Measurements from ENCODE around the gene FNDC11. TPM values are rescaled to one million over a fixed set of nuclear protein-coding genes. Genes with fewer than 3 reads are reported as not detected.
"Not testable (repeated sequence)": the region's sequence is repeated elsewhere in the genome, so short reads cannot be mapped to it uniquely, and the experiment has no call there.

Gene FNDC11
- total RNA-seq, 1 experiment from 2014 or later: 0.46 TPM

- DNase-seq (ENCODE audit: low read depth): peak; percentile 75
Observed at GRCh38 chr20:63553251-63553932, 567 bp upstream of the FNDC11 start.

DNA sequence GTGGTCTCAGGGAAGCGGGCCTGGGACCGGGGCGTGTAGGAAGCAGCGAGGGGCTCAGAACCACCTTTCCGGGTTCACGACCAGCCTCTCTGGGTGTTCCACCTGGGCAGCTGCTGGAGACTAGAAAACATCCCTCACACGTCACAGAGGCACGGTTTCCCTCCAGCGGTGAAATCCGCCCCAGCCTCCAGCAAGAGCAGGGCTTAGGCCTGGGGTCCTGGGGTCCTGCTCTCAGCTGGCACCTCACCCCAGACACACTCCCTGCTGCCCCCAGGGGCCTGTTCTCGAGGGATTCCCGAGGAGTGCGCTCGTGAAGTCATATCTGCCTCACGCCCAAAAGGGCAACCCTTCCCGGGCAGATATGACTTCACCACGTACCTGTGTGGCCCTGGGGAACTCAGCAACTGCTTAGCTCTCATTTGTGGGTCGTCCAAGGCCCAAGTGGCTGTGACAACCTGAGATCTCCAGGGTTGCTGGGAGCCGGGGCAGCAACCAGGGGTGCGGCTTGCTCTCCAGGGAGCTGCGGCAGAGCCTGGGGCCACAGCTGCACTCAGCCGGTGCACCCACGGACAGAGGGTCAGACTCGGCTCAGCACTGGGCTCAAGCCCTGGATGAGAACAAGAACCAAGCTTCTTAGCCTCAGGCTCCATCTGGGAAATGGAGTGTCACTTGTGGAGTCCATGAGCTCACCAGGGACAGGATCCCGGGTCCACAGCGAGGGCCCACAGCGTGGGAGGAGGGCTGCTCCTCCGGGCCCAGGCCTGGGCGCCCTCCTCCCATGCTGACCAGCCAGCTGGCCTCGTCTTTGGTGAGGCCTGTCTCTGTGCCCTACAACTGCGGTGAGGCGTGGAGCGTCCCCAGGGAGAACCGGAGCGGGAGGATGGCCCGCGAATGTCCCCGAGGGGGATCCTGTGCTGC is 661 bp downstream of the FNDC11 start:
- no peak for DNase-seq (ENCODE audit: low read depth)

DNA sequence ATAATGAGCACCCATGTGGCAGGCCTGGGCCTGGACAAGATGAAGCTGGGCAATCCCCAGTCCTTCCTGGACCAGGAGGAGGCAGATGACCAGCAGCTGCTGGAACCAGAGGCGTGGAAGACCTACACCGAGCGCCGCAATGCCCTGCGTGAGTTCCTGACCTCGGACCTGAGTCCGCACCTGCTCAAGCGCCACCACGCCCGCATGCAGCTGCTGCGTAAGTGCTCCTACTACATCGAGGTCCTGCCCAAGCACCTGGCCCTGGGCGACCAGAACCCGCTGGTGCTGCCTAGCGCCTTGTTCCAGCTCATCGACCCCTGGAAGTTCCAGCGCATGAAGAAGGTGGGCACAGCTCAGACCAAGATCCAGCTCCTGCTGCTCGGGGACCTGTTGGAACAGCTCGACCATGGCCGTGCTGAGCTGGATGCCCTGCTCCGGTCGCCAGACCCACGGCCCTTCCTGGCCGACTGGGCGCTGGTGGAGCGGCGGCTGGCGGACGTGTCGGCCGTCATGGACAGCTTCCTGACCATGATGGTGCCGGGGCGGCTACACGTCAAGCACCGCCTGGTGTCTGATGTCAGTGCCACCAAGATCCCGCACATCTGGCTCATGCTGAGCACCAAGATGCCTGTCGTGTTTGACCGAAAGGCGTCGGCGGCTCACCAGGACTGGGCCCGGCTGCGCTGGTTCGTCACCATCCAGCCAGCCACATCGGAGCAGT is 1.9 kb downstream of the FNDC11 start:
- DNase-seq (ENCODE audit: low read depth): no peak

GRCh38 chr20:63556873-63557478 is 3.0 kb downstream of the FNDC11 start:
- DNase-seq (ENCODE audit: low read depth): no peak

DNA sequence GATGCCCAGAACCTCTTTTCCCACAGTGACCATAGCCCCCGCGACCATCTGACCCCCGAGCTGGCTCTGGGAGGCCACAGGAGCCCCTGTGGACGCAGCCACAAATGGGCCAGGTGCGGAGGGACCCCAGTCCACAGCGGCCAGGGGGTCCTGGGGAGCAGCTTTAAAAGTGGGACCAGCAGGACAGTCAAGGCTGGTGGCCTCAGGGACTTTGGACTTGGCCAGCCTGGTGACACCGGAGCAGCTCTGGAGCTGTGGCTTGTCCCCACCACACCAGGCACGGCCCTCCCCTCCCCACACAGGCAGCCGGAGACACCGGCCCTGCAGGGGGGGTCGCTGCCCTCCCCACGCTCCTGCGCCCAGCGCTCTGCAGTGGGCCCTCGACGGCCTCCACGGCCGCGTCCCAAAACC is 3.5 kb downstream of the FNDC11 start:
- DNase-seq (ENCODE audit: low read depth): no peak

GRCh38 chr20:63558804-63559484 is 5.0 kb downstream of the FNDC11 start:
- DNase-seq (ENCODE audit: low read depth): no peak

DNA sequence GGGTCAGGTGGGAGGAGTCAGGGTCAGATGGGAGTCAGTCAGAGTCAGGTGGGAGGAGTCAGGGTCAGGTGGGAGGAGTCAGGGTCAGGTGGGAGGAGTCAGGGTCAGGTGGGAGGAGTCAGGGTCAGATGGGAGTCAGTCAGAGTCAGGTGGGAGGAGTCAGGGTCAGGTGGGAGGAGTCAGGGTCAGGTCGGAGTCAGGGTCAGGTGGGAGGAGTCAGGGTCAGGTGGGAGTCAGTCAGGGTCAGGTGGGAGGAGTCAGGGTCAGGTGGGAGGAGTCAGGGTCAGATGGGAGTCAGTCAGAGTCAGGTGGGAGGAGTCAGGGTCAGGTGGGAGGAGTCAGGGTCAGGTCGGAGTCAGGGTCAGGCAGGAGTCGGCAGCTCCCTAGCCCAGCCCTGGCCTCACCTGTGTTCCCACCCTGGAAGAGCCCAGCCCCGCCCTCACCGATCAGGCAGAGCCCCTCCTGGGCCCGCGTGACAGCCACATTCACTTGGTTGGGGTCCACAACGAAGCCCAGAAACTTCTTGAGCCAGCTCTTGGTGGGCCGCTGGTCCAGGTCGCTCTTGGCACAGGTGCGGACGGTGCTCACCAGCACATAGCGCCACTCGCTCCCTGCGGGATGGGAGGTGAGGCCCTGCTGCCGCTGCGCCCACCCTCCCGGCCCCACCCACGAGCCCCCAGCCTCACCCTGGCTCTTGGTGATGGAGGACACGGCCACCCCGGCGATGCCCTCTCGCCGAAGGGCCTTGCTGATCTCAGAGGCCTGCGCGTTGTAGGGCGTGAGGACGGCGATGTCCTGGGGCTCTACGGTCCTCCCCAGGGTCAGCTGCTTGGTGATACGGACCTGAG is 5.8 kb downstream of the FNDC11 start:
- DNase-seq (ENCODE audit: low read depth): not testable (repeated sequence)

DNA sequence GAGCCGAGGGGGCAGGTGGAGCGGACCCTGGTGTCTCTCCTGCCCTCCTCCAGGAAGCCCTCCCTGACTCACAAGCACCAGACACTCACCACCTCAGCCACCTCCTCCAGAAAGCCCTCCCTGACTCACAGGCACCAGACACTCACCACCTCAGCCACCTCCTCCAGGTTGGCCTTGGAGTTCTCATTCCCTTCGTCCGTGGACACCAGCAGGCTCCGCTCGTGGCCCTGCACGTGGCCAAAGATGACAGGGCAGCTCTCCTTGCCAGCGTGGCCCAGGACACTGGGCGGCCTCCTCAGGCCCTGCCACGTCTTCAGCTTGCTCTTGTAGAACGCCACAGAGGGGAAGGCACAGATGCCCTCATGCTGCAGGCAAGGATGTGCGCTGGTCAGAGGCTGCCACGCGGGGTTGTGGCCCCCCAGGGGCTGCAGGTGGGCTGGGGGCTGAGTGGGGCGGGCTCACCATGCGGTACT is 6.4 kb downstream of the FNDC11 start:
- DNase-seq (ENCODE audit: low read depth): no peak

DNA sequence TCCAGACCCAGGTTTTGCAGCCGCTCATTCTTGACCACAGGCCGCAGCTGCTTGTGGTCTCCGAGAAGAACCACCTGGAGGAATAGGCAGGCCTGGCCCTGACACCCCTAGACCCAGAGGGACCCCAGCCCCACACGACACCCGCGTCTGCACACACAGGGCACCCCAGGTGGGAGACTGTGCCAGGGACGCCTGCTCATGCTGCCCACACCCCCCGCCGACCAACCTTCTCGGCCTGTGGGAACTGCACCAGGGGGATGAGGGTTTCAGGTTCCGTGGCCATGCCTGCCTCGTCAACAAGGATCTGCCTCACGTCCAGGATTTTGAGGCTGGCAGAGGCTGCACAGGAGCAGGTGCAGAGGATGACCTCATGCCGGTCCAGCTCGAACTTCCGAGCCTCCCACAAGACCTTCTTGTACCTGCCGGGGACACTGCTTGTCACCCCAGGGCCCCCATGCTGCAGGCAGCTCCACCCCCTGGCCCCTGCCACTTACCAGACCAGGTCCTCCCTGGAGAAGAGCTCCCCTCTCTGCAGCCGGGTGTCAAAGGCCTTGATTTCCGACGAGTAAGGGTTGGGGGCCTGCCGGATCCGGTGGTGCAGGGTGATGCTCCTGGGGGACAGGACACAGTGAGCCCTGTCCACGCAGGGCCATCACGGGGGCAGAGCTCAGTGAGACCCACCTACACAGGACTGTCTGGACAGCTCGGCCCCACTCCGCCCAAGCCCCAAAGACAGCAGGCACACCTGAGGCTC is 7.1 kb downstream of the FNDC11 start:
- DNase-seq (ENCODE audit: low read depth): no peak

DNA sequence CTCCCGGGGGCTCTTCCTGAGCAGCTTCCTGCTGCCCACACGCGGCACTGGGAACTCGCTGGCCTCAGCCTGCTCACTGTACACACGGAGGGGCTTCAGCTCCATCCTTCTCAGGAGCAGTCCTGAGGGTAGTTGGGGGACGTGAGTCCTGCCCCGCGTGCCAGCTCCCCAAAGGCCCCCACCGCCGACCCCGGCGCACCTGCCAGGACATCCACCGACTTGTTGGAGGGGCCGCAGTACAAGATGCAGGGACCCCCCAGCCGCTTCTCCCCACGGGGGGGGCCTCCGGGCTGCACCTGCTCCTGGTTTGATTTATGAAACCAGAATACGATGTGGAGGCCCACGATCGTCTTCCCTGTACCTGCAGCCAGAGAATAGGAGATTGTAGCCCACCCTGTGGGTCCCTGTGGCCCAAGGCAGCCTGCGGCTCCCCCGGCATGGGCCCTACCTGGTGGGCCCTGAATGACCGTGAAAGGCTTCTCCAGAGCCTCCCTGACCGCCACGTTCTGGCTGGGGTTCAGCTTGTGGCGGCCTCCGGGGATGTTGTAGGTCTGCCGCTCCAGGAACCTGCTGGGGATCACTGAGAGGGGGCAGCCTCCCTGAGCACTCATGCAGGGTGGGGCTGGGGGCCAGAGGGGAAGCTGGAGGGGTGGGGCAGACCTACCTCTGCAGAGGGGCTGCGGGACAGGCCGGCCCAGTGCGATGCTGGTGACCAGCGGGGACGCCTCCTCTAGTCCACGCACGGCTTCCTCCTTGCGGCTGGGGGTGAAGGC is 7.9 kb downstream of the FNDC11 start:
- no peak for DNase-seq (ENCODE audit: low read depth)

- DNase-seq (ENCODE audit: low read depth): no peak
Observed at GRCh38 chr20:63562461-63563224, 8.7 kb downstream of the FNDC11 start.

DNA sequence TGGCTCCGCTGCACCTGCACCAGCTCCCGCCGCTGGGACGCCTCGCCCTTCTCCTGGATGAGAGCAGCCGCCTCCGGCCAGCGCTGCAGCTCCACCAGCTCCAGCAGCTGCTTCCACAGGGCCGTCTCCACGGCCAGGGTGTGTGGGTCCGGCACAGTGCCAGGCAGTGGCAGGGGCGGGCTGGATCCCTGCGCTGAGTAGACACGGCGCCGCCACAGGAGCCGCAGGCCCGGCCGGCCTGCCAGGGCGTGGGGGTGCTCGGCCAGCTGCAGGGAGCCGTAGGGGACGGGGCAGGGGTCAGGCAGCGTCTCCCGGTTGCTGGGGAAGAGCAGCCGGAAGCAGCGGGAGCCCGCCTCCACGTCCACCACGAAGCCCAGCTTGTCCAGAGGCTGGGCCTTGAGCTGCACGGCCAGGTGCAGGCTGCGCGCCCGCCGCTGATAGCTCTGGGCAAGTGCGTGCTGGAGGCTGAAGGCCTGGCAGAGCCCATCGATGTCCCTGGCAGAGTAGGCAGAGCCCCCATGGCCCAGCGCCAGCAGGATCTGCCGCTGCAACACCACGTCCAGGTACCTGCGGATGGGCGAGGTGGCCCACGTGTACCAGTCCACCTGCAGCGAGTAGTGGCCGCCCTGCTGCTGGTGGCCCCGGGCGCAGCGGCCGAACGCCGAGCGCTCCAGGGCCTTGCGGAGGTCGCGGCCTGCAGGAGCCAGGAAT is 9.4 kb downstream of the FNDC11 start:
- no peak for DNase-seq (ENCODE audit: low read depth)

DNA sequence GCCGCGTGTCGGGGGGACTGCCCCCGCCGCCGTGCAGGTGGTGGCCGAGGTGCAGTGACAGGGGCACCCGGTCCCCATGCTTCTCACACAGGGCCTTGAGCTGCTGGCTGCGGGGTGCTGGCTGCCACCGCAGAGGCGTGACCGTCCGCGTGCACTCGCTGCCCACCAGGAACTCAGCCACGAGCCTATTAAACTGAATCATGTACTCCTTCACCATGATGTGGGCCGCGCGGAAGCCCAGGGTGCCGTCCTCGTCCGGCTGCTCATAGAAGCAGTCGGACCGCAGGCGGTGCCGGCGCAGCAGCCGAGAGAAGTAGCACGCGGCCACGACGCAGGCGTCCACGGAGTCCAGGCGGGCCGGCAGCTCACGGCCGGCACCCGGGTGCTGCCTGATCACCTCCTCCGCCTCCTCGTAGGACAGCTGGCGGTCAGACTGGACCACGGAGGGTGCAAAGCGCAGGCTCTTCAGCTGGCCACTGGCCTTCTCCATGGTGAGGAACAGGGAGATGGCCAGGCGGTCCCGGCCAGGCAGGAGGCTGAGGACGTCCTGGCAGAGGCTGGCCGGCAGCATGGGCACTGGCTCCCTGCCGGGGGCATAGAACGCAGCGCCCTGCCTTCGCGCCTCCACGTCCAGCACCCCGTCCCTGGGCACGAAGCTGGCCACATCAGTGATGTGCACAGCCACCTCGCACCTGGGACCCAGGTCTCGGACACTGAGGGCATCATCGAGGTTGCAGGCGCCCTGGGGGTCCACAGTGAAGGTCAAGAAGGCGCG is 10.3 kb downstream of the FNDC11 start:
- no peak for DNase-seq (ENCODE audit: low read depth)

DNA sequence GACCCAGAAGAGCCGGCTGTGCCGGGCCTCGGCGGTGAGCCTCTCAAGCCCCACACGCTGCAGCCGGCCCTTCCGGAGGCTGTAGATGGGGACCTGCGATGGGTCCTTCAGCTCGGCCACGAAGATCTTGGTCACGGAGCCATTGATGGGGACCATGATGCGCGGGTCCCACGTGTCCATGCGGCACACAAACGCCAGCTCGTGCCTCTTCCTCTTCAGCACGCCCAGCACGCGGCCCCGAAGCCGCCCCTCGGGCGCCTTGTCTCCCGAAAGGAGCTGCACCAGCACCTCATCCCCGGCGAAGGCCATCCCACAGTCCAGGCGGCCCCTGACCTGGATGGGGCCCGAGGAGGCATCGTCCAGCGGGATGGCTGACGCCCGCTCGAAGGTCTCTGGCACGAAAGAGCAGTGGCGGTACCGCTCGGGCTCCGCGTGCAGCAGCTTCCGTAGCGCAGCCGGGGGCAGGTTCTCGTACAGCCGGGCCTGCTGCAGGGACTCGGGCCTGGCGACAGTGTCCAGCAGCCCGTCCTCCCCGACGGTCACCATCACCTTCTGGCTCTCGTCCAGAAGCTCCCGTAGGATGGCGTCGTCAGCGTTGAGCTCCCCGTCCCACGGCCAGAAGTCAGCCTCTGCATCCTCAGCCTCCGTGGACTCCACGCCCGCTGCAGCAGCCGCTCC is 11.2 kb downstream of the FNDC11 start:
- no peak for DNase-seq (ENCODE audit: low read depth)

DNA sequence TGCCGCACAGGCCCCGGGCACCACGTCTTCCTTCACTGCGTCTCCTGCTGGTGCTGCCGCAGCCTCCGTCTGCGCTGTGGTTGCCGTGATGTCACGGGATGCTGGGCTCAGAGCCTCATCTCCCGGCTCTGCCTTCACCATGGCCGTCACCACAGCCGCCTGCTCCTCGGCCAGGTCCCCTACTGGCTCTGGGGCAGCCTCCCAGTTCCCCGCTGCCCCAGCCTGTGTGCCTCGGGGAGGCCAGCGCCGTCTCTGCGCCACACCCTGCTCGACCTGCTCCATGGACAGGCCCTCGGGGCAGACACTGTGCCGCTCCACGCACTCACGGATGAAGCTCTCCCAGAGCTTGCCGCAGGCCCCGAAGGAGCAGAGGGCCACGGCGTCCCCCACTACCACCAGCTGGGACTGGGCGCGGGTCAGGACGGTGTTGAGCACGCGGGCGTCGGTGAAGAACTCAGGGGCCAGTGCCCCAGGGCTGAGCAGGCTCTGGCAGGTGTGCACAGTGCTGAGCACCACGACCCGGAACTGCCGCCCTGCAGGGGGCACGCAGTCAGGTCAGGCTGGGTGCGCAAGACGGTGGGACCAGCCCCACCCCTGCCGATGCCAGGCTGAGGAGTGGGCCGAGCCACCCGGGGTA is 11.9 kb downstream of the FNDC11 start:
- DNase-seq (ENCODE audit: low read depth): no peak

Measured in LHCN-M2 (cell line).